Stimulated activated CD4-positive, alpha-beta T cell treated with anti-CD3 and anti-CD28 coated beads, Interleukin-2, amount 100 ng/mL, for 48 hours (primary cell): ENCODE measurements around the gene LRRC75A.
"Not testable (repeated sequence)": the region's sequence is repeated elsewhere in the genome, so short reads cannot be mapped to it uniquely, and the experiment has no call there.

Experiments
- DNase-seq, 2 donors: peaks; one replicate each; pipeline ENCODE4 v3.0.0-alpha.2; 2020

LRRC75A gene

DNA sequence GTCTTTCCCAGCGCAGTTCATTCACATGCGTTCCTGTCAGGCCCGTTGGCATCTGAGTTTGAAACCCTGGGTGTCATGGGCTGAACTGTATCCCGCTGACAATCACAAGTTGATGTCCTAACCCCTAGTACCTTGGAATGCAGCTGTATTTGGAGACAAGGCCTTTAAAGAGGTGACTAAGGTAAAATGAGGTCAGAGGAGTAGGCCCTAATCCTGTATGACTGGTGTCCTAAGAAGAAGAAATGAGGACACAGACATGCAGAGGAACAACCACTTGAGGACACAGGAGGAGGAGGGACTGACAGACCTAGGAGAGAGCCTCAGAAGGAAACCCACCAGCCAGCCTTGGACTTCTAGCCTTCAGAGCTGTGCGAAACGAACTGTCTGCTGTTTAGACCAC, 43.5 kb downstream of the LRRC75A start:
- DNase-seq: no peak

- DNase-seq: no peak
Measured at GRCh38 chr17:16447676-16448075, 44.3 kb downstream of the LRRC75A start.

GRCh38 chr17:16446338-16446983, 45.5 kb downstream of the LRRC75A start:
- DNase-seq: no peak

DNA sequence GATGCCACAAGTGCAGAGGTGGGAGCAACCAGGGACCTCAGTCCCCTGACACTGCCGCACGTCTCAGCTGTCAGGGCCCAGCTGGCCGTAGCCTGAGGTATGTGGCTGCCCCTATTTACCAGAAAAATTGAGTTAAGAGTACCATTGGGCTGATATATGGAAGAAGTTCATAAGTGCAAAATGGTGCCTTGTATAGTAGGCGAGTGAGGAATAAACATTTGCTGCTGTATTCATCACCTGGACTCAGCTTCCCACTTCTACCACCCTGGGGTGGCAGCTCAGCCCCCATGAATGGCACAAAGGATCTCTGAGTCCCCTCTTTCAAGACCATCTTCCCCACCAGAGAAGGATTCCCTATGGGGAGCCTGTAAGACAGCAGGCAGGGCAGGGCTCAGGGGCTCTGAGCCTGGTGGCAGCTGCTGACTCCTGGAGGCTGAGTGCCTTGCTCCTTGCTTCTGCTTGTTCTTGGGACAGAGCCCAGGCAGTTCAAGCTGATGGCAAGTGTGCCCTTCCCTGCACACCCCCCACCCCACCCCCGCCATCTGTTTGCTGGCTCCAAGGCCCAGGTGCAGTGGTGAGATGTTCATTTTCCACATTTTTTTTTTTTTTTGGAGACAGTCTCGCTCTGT, 47.6 kb downstream of the LRRC75A start:
- DNase-seq: no peak

DNA sequence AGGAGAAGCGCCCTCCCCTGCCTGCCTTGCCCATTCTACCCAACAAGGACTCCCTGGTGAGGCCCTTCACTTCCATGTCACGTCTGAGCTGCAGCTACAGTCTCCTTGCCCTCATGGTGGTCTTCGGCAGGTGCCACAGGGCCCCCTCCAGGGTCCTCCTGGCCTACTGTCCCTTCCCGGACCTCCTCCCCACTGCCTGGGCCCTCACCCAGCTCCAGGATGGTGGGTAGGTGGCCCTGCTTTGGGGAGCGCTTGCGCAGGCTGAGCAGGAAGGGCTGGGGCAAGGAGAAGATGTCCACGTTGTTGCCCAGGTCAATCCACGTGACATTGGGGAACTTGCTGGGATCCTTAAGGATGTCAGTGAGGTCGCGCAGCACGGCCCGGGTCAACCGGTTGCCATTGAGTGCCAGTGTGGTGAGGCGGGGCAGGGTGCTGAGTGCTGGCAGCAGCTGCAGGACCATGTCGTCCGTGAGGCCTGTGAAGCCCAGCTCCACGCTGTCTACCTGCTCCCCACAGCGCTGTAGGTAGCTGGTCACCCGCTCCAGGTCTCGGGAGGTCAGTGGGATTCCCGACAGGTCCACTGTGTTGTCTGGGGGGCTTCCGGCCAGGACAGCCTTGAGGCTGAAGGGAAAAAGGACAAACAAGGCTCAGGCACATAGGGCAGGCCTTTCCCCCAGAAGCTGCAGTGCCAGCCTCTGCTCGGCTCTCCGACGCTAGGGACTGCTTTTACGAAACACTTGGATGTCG, 48.3 kb downstream of the LRRC75A start:
- DNase-seq: no peak

DNA sequence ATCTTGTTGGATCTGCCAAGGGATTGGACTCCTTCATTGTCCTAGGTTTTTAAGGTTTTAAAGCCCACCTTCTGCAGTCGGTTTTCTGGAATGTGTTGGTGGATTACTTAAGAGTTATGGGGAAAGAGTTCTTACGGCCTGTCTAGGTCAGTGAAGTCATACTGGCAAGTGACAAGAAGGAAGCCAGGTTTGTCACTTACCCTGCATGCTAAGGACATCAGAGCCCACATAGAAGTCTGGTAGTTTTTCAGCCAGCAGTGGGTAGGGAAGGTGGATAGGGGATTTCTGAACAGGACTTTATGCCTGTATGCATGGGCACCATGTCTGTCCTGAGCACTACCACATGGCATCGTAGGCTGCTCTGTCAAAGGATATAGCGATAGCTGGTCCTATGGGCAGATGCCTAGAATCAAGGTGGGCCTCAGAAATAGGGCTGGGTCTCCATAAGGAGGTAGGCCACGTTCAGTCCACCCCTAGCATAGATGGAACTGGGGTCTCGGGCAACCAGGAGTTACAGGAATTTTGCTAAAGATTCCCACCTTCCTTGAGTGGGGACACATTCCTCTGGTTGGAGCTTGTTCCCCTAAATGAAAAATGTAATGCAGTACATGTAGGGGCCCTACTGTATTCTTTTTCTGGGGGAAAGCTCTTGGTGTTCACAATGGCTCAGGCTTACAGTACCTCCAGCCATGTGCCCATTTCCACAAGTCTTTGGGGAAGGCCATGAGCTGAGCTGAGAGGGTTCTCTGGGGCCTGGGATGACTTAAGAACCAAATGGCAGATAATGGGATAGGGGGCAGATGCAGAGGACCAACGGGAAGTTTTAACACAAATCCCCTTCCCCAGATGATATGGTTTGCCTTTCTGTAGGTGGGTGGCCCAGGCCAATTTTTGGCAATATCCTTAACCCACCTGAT, 49.1 kb downstream of the LRRC75A start:
- DNase-seq: no peak

DNA sequence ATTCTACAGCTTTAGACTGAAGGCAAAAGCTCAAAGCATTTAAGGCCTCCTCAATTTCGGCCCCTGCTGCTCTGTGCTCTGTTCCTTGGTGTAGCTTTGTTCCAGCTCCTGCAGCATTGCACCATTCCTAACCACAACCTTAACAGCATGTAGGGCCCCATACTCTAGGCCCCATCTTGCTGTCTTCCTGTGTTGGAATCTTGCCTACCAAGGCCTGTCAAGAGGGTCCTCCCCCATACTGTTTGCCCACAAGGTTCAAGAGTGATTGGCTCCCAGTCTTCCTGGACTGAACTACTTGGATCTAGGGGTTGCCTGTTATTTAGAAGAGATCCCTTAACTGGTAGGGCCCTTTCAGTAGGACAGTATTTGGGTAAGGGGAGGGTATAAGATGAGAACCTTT, 49.9 kb downstream of the LRRC75A start:
- DNase-seq: no peak

DNA sequence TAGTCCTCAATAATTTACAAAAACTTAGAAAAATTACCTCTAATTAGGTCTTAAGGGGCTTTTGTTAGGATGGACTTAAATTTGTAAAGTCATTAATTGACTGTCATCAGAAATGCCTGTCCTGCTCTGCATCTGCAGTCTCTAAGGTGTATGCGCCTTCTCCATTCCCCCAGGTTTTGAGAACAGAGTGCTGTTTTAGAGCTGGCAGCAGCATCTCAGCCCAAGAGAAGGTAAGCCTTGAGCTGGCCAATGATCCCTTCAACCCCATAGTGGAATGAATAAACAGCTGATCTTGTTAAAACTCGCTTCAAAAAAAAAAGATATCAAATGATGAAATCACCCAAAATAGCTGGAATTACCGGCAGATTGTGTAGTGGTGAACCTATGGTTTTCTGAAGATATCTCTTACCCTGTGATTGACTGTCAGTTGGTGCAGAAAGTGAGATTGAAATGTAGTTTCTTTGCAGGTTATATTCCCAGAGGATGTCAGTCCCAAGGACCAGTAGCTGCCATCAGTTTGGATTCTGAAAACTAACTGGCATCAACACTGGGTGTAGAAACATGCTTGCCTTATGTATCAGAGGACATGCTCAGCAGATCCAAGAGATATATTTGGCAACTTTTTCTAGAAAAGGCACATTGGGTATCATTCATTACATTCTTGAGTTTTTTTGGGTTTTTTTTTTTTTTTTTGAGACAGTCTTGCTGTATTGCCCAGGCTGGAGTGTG, 50.9 kb downstream of the LRRC75A start:
- no peak for DNase-seq

DNA sequence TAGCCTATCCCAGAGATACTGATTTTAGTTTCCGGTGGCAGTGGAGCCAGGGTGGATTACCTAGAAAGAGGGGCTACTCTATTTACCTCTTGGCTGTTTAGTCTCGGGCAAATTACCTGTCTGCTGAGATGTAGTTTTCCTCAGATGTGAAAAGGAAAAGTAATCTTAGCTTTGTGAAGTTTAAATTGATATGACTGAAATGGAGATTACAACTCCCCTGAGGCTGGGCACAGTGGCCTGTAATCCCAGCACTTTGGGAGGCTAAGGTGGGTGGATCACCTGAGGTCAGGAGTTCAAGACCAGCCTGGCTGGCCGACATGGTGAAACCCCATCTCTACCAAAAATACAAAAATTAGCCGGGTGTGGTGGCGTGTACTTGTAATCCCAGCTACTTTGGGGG, 51.6 kb downstream of the LRRC75A start:
- not testable (repeated sequence) for DNase-seq

GRCh38 chr17:16439811-16440351, 52.1 kb downstream of the LRRC75A start:
- no peak for DNase-seq

- DNase-seq: no peak
Measured at GRCh38 chr17:16439303-16439791, 52.6 kb downstream of the LRRC75A start.

DNA sequence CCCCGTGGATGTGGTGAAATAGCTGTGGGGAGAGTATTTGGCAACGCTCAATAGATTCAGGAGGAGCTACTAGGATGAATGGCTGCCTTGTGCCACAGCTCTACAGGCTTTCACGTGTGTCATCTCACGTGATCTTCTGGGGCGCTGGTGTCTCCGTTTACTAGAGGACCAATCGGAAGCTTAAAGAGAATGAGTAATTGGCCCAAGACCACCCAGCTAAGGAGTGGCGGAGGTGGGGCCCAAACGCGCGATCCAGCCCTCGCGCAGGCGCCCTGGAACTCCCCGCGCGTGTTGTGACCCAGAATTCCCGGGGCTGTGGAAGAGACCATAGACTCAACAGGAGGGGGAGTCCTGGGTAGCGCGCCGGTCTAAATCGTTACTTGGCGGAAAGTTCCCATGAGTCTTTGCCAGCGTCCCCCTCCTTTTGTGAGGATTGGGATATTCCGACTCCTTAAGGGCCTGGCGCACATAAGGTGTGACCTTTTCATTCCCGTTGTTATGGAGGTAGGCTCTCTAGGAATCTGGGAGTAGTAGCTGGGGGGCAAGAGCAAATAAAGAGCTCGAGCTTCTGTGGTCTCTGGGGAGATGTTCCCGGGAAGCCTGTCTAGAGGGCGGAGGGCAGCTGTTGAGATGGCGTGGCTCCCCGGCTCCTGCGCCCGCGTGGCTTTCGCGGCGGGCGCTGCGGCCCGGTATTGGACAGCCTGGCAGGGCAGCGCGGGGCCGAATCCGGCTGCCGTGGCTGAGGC, 53.3 kb downstream of the LRRC75A start:
- peak; percentile 90 to 92 for DNase-seq

DNA sequence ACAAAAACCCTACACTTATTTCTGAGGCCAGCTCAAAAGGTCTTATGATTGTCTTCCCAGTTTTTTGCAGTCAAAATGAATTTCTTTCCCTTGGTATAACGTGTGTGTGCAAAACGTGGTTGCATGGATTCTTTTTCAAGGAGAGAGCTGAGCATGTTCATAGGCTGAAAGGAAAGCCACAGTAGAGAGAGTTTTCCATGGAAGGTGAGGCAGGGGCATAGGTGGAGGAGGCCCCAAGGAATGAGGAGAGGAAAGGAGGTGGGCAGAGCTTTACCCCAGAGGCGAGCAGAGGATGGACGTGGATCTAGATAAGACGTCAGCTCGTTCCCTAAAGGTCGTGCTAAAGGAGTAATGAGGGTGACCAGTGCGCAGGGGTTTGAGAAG, 53.8 kb downstream of the LRRC75A start:
- no peak for DNase-seq

DNA sequence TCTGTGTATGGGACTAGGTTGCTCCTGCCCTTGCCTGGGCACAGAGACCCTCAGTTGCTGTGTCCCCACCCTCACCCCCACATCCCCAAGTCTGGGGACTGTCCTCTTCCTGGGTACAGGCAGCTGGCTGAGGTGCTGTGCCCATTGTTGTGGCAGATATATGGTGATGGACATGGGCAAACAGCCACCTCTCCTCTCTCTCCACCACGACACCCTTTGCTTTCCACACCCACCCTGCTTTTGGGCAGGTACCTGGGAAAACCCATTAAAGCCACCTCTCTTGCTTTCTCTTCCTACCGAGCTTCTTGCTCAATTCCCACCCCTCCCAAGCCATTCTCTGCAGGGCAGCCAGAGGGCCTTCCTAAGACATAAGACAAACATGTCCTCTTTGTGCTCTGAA, 54.9 kb downstream of the LRRC75A start:
- DNase-seq: no peak

GRCh38 chr17:16435925-16436886, 55.8 kb downstream of the LRRC75A start:
- DNase-seq: no peak

- no peak for DNase-seq
Measured at GRCh38 chr17:16434662-16435061, 57.3 kb downstream of the LRRC75A start.

GRCh38 chr17:16433514-16433913, 58.5 kb downstream of the LRRC75A start:
- DNase-seq: no peak

GRCh38 chr17:16432017-16432416, 60.0 kb downstream of the LRRC75A start:
- DNase-seq: no peak

- no peak for DNase-seq
Measured at GRCh38 chr17:16430650-16431049, 61.3 kb downstream of the LRRC75A start.

DNA sequence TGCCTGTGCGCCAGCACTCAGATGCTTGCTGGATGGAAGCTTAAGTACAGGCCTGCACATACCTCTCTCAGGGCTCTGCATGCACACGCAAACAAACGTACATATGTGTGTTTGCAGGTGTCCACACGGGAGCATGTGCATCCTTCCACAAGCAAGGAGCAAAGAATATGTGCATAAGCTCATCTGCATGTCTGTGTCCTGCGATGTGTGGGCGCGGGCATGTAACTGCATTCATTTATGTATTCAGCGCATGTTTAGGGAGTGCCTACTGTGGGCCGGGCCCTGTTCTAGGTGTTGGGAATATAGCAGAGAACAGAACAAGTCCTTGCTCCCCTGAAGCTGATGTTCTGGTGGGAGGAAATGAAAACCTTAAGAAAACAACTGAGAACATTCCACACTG, 62.9 kb downstream of the LRRC75A start:
- DNase-seq: no peak
